Liver (tissue), 9 donors: Measurements from ENCODE around the gene NDST1. TPM values are rescaled to one million over a fixed set of nuclear protein-coding genes. Genes with fewer than 3 reads are reported as not detected.

Experiments
- DNase-seq: peaks from one replicate; pipeline ENCODE4 v3.0.0-alpha.2; 2017; ENCODE audit warnings: low spot score
- H3K27ac ChIP-seq, 2 donors: one replicate each; pipeline ENCODE4 v1.7.0; 2013; ENCODE audit warnings: inconsistent platforms in 2 of 2, low read length in 2 of 2, control low read depth in 1 of 2, low read depth in 1 of 2, mild to moderate bottlenecking in 1 of 2
- H3K27me3 ChIP-seq, 4 donors: one replicate each; pipeline versions ENCODE4 v1.6.1 to v1.7.0; 2013; ENCODE audit warnings: low read length in 3 of 4, inconsistent platforms in 1 of 4, mild to moderate bottlenecking in 1 of 4, moderate library complexity in 1 of 4; ENCODE audit not compliant: control insufficient read depth in 4 of 4, insufficient read depth in 4 of 4
- H3K36me3 ChIP-seq, 4 donors: one replicate each; pipeline versions ENCODE4 v1.6.1 to v1.7.0; 2013; ENCODE audit warnings: low read length in 3 of 4, mild to moderate bottlenecking in 3 of 4, low read depth in 1 of 4, moderate library complexity in 1 of 4; ENCODE audit not compliant: control insufficient read depth in 4 of 4, insufficient read depth in 3 of 4
- H3K4me1 ChIP-seq, 4 donors: one replicate each; pipeline versions ENCODE4 v1.6.1 to v1.7.0; 2013; ENCODE audit warnings: low read length in 3 of 4, mild to moderate bottlenecking in 3 of 4, moderate library complexity in 1 of 4; ENCODE audit not compliant: control insufficient read depth in 4 of 4, insufficient read depth in 4 of 4
- H3K4me3 ChIP-seq, 3 donors: one replicate each; pipeline versions ENCODE4 v1.6.1 to v1.7.0; 2013; ENCODE audit warnings: low read length in 3 of 3, control low read depth in 1 of 3, low read depth in 1 of 3, mild to moderate bottlenecking in 1 of 3
- H3K9ac ChIP-seq, 2 donors: one replicate each; pipeline ENCODE4 v1.7.0; 2013; ENCODE audit warnings: low read length in 2 of 2, mild to moderate bottlenecking in 2 of 2, moderate library complexity in 2 of 2, control low read depth in 1 of 2, low read depth in 1 of 2
- H3K9me3 ChIP-seq, 4 donors: one replicate each; pipeline versions ENCODE4 v1.6.1 to v1.7.0; 2013; ENCODE audit warnings: low read length in 3 of 4; ENCODE audit not compliant: control insufficient read depth in 4 of 4
- ATF3 ChIP-seq: IDR thresholded peaks from 2 replicates; pipeline ENCODE4 v1.6.1; 2016; ENCODE audit warnings: antibody characterized with exemption
- CTCF ChIP-seq: fragments of 150-350 bp; IDR thresholded peaks from 2 replicates; pipeline ENCODE4 v1.5.1; 2017; ENCODE audit warnings: improper control_type of control experiment, low read depth, low read length; ENCODE audit not compliant: missing input control
- EGR1 ChIP-seq, 2 donors: IDR thresholded peaks; 2 replicates each; pipeline ENCODE4 v1.6.1; 2016 to 2018; ENCODE audit warnings: antibody characterized with exemption in 2 of 2, low read depth in 2 of 2
- FOXA1 ChIP-seq: IDR thresholded peaks from 2 replicates; pipeline ENCODE4 v1.6.1; 2016; ENCODE audit warnings: antibody characterized with exemption
- FOXA2 ChIP-seq: IDR thresholded peaks from 2 replicates; pipeline ENCODE4 v1.6.1; 2016; ENCODE audit warnings: antibody characterized with exemption
- GABPA ChIP-seq, 2 donors: IDR thresholded peaks in 1 of 2; conservative IDR thresholded peaks in 1 of 2; 2 replicates each; pipeline ENCODE4 v1.6.1; 2016; ENCODE audit warnings: antibody characterized with exemption in 2 of 2, mild to moderate bottlenecking in 1 of 2, moderate library complexity in 1 of 2
- HNF4A ChIP-seq, 2 donors: conservative IDR thresholded peaks; 2 replicates each; pipeline ENCODE4 v1.6.1; 2016; ENCODE audit warnings: antibody characterized with exemption in 2 of 2, mild to moderate bottlenecking in 2 of 2
- HNF4G ChIP-seq: IDR thresholded peaks from 2 replicates; pipeline ENCODE4 v1.6.1; 2016; ENCODE audit warnings: antibody characterized with exemption
- JUND ChIP-seq, 2 donors: IDR thresholded peaks; 2 replicates each; pipeline ENCODE4 v1.6.1; 2016; ENCODE audit warnings: antibody characterized with exemption in 2 of 2
- MAX ChIP-seq: IDR thresholded peaks from 2 replicates; pipeline ENCODE4 v1.6.1; 2016; ENCODE audit warnings: antibody characterized with exemption
- NR2F2 ChIP-seq: IDR thresholded peaks from 2 replicates; pipeline ENCODE4 v1.6.1; 2016; ENCODE audit warnings: antibody characterized with exemption
- RAD21 ChIP-seq, 2 donors: IDR thresholded peaks; 2 replicates each; pipeline ENCODE4 v1.6.1; 2016; ENCODE audit warnings: antibody characterized with exemption in 2 of 2, mild to moderate bottlenecking in 2 of 2
- REST ChIP-seq: IDR thresholded peaks from 2 replicates; pipeline ENCODE4 v1.6.1; 2016; ENCODE audit warnings: antibody characterized with exemption, mild to moderate bottlenecking
- RXRA ChIP-seq, 2 donors: IDR thresholded peaks; 2 replicates each; pipeline ENCODE4 v1.6.1; 2017 to 2018; ENCODE audit warnings: antibody characterized with exemption in 2 of 2, mild to moderate bottlenecking in 1 of 2
- SP1 ChIP-seq: IDR thresholded peaks from 2 replicates; pipeline ENCODE4 v1.6.1; 2018; ENCODE audit warnings: antibody characterized with exemption, mild to moderate bottlenecking
- TAF1 ChIP-seq: conservative IDR thresholded peaks from 2 replicates; pipeline ENCODE4 v1.6.1; 2016; ENCODE audit warnings: antibody characterized with exemption, mild to moderate bottlenecking
- YY1 ChIP-seq: IDR thresholded peaks from 2 replicates; pipeline ENCODE4 v1.6.1; 2016; ENCODE audit warnings: antibody characterized with exemption, mild to moderate bottlenecking
- ZBTB33 ChIP-seq: IDR thresholded peaks from 2 replicates; pipeline ENCODE4 v1.6.1; 2016; ENCODE audit warnings: antibody characterized with exemption
- WGBS: extraction: QIAGEN DNeasy Blood & Tissue Kit; methylation state at CpG from one replicate; pipeline ENCODE4 v1.1.7; 2013; 5-methylcytosine and 5-hydroxymethylcytosine counted together
- polyA plus RNA-seq, 2 donors: library from polyadenylated mRNA; stranded (reverse) in 1 of 2; unstranded in 1 of 2; fragments of 200-250 nt in 1 of 2; fragments of >200 nt in 1 of 2; fragmentation: Nextera tagmentation in 1 of 2; extraction: Ambion mirVana in 1 of 2; gene quantifications; one replicate each; pipeline versions ENCODE4 v1.2.1 to v1.2.3, GENCODE V29; 2013 to 2015
- total RNA-seq, 2 donors: library from RNA; depleted of rRNA; stranded (reverse); fragments of >200 nt; gene quantifications; one replicate each; pipeline ENCODE4 v1.2.3, GENCODE V29; 2014
- donor health status: healthy.
- donor health status: healthy.
- donor health status: healthy.
- donor health status: healthy.
- donor health status: healthy.

NDST1 gene
- total and polyA plus RNA-seq, 4 donors, result 10.3 to 103 (median 39.0) TPM

- H3K4me1 ChIP-seq, result peaks cover 51 to 91% (median 84%) of the 10 kb centered on the region in 4 donors
- WGBS, result 94% methylated on average over 15 of the region's 15 CpGs
Measured at GRCh38 chr5:150513375-150514309, 5.7 kb downstream of the NDST1 start.

More at GRCh38 chr5:150513375-150514309, 5.7 kb downstream of the NDST1 start:
- no peak overlapping the region for H3K4me3 ChIP-seq
- no peak for DNase-seq
- H3K36me3 ChIP-seq, result peaks cover 0 to 2% (median under 1%) of the 10 kb centered on the region in 4 donors
- no peak overlapping the region for H3K9ac ChIP-seq
- no peaks in the 10 kb centered on the region for H3K9me3 ChIP-seq
- peak overlapping the region; percentile 61 to 90 for H3K27ac ChIP-seq
- no peaks in the 10 kb centered on the region for H3K27me3 ChIP-seq
- TF ChIP-seq TAF1 (no peak), REST (no peak), HNF4A (conservative IDR thresholded peaks at IDR 0.05) (no peak), YY1 (no peak), RAD21 (IDR thresholded peaks at IDR 0.05) (no peak), ATF3 (no peak), HNF4G (no peak), NR2F2 (no peak), MAX (no peak), JUND (IDR thresholded peaks at IDR 0.05) (no peak), CTCF (no peak), ZBTB33 (no peak), SP1 (no peak), FOXA2 (no peak), RXRA (IDR thresholded peaks at IDR 0.05) (no peak), FOXA1 (no peak), EGR1 (IDR thresholded peaks at IDR 0.05; ENCODE audit: low read depth in 2 of 2) (no peak), GABPA (IDR thresholded peaks at IDR 0.05 in 1 of 2, conservative IDR thresholded peaks at IDR 0.05 in 1 of 2) (no peak)
